Skeletal muscle satellite cell (primary cell): ENCODE results near the gene GJB5.

ENCODE experiments used
- H3K27me3 ChIP-seq: 2 replicates; pipeline ENCODE4 v1.7.0; 2013; ENCODE audit warnings: low read length; ENCODE audit not compliant: control insufficient read depth, insufficient read depth
- H3K36me3 ChIP-seq: 2 replicates; pipeline ENCODE4 v1.7.0; 2013; ENCODE audit warnings: mild to moderate bottlenecking, control low read depth, low read length; ENCODE audit not compliant: insufficient read depth
- H3K4me1 ChIP-seq: 2 replicates; pipeline ENCODE4 v1.7.0; 2013; ENCODE audit warnings: low read length; ENCODE audit not compliant: control insufficient read depth, insufficient read depth
- H3K4me2 ChIP-seq: 2 replicates; pipeline ENCODE4 v1.7.0; 2013; ENCODE audit warnings: mild to moderate bottlenecking, low read length
- H3K4me3 ChIP-seq: 2 replicates; pipeline ENCODE4 v1.7.0; 2013; ENCODE audit warnings: low read length
- H3K9ac ChIP-seq: 2 replicates; pipeline ENCODE4 v1.7.0; 2013; ENCODE audit warnings: mild to moderate bottlenecking, low read depth, low read length, moderate library complexity
- H3K9me3 ChIP-seq: replicated peaks from 2 replicates; pipeline ENCODE4 v1.7.0; 2013; ENCODE audit warnings: mild to moderate bottlenecking, control low read depth, low read length

Gene GJB5

GRCh38 chr1:34779005-34779404 lies 24.2 kb downstream of the GJB5 start:
- H3K9ac ChIP-seq: no peak overlapping the region
- peaks cover 52% of the 10 kb centered on the region for H3K27me3 ChIP-seq
- H3K36me3 ChIP-seq: no peaks in the 10 kb centered on the region
- H3K4me2 ChIP-seq: no peak overlapping the region
- no peaks in the 10 kb centered on the region for H3K9me3 ChIP-seq
- H3K4me1 ChIP-seq: peaks cover 17% of the 10 kb centered on the region
- H3K4me3 ChIP-seq: no peak overlapping the region

GRCh38 chr1:34779526-34779925 lies 24.7 kb downstream of the GJB5 start:
- Histone ChIP-seq H3K4me1 (peaks cover 17% of the 10 kb centered on the region), H3K27me3 (peaks cover 52% of the 10 kb centered on the region), H3K9me3 (no peaks in the 10 kb centered on the region), H3K36me3 (no peaks in the 10 kb centered on the region), H3K4me2 (no peak overlapping the region), H3K9ac (no peak overlapping the region), H3K4me3 (no peak overlapping the region)

- H3K9me3 ChIP-seq: no peaks in the 10 kb centered on the region
- H3K4me3 ChIP-seq: no peak overlapping the region
- H3K27me3 ChIP-seq: peaks cover 52% of the 10 kb centered on the region
- no peak overlapping the region for H3K4me2 ChIP-seq
- H3K9ac ChIP-seq: no peak overlapping the region
- no peaks in the 10 kb centered on the region for H3K36me3 ChIP-seq
- peaks cover 17% of the 10 kb centered on the region for H3K4me1 ChIP-seq
Observed at GRCh38 chr1:34779962-34780361, 25.1 kb downstream of the GJB5 start.

GRCh38 chr1:34780528-34780927 lies 25.7 kb downstream of the GJB5 start:
- no peaks in the 10 kb centered on the region for H3K9me3 ChIP-seq
- peaks cover 49% of the 10 kb centered on the region for H3K27me3 ChIP-seq
- H3K4me1 ChIP-seq: peaks cover 17% of the 10 kb centered on the region
- H3K4me3 ChIP-seq: no peak overlapping the region
- H3K36me3 ChIP-seq: no peaks in the 10 kb centered on the region
- no peak overlapping the region for H3K4me2 ChIP-seq
- H3K9ac ChIP-seq: no peak overlapping the region

GRCh38 chr1:34781071-34781843 lies 26.4 kb downstream of the GJB5 start, which contains the start of gene GJB3:
TSS of gene GJB3 (plus strand) at chr1:34781214. CDS start at chr1:34784763, 3,549 bp downstream.
- Histone ChIP-seq H3K4me3 (peak within 1 kb of the TSS; percentile 57), H3K4me1 (peaks cover 17% of the 10 kb centered on the region), H3K36me3 (no peaks in the 10 kb centered on the region), H3K4me2 (peak within 1 kb of the TSS; percentile 74), H3K27me3 (peaks cover 49% of the 10 kb centered on the region), H3K9ac (no peak within 1 kb of the TSS), H3K9me3 (no peaks in the 10 kb centered on the region)

- H3K4me3 ChIP-seq: peak overlapping the region; percentile 57
Observed at GRCh38 chr1:34781844-34782391, 27.1 kb downstream of the GJB5 start.

GRCh38 chr1:34784751-34785221 lies 29.9 kb downstream of the GJB5 start:
- no peak overlapping the region for H3K9ac ChIP-seq
- H3K36me3 ChIP-seq: no peaks in the 10 kb centered on the region
- H3K4me2 ChIP-seq: no peak overlapping the region
- no peak overlapping the region for H3K4me3 ChIP-seq
- H3K9me3 ChIP-seq: no peaks in the 10 kb centered on the region
- peaks cover 30% of the 10 kb centered on the region for H3K27me3 ChIP-seq
- peaks cover 17% of the 10 kb centered on the region for H3K4me1 ChIP-seq

More at GRCh38 chr1:34781844-34782391, 27.1 kb downstream of the GJB5 start:
- Histone ChIP-seq H3K9me3 (no peaks in the 10 kb centered on the region), H3K27me3 (peaks cover 49% of the 10 kb centered on the region), H3K9ac (no peak overlapping the region), H3K4me1 (peaks cover 17% of the 10 kb centered on the region), H3K36me3 (no peaks in the 10 kb centered on the region), H3K4me2 (peak overlapping the region; percentile 74)

GRCh38 chr1:34785231-34785874 lies 30.5 kb downstream of the GJB5 start:
- no peaks in the 10 kb centered on the region for H3K36me3 ChIP-seq
- no peak overlapping the region for H3K9ac ChIP-seq

GRCh38 chr1:34785875-34786470 lies 31.1 kb downstream of the GJB5 start:
- Histone ChIP-seq H3K36me3 (no peaks in the 10 kb centered on the region), H3K27me3 (peaks cover 19% of the 10 kb centered on the region), H3K9ac (no peak overlapping the region), H3K4me1 (peaks cover 16% of the 10 kb centered on the region), H3K9me3 (no peaks in the 10 kb centered on the region), H3K4me3 (no peak overlapping the region), H3K4me2 (no peak overlapping the region)

More at GRCh38 chr1:34785231-34785874, 30.5 kb downstream of the GJB5 start:
- Histone ChIP-seq H3K9me3 (no peaks in the 10 kb centered on the region), H3K27me3 (peaks cover 25% of the 10 kb centered on the region), H3K4me2 (no peak overlapping the region), H3K4me1 (peaks cover 17% of the 10 kb centered on the region), H3K4me3 (no peak overlapping the region)

GRCh38 chr1:34786521-34787325 lies 31.9 kb downstream of the GJB5 start:
- H3K4me1 ChIP-seq: peaks cover 8% of the 10 kb centered on the region
- H3K4me3 ChIP-seq: no peak overlapping the region
- H3K4me2 ChIP-seq: no peak overlapping the region
- H3K9me3 ChIP-seq: no peaks in the 10 kb centered on the region
- no peaks in the 10 kb centered on the region for H3K36me3 ChIP-seq
- H3K27me3 ChIP-seq: peaks cover 18% of the 10 kb centered on the region
- no peak overlapping the region for H3K9ac ChIP-seq
